ENCODE data around the gene GPAT3. TPM values are rescaled to one million over a fixed set of nuclear protein-coding genes. Genes with fewer than 3 reads are reported as not detected.

The GPAT3 gene
- total and polyA plus RNA-seq, 2 experiments from 2014 or later, result 1.2 to 2.0 TPM

DNA sequence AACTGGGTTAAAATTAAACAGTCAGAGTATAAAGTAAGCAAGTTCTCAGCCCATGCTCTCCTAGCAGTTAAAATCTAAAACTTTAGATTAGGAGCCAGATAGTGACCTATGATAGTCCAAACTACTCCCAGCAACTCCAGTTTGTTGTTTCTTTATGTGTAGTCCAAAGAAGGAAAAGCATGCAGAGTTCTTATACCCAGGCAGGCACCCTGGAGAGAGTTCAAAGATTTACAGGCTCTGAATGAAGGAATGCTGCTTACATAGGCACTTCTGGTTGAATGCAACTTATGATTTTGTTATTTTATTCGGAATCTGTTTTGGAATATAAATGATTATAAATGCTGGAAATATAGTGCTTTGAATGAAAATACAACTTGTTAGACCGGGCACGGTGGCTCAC lies 67.2 kb downstream of the GPAT3 start (continued):
- TF ChIP-seq, protein P1, sequence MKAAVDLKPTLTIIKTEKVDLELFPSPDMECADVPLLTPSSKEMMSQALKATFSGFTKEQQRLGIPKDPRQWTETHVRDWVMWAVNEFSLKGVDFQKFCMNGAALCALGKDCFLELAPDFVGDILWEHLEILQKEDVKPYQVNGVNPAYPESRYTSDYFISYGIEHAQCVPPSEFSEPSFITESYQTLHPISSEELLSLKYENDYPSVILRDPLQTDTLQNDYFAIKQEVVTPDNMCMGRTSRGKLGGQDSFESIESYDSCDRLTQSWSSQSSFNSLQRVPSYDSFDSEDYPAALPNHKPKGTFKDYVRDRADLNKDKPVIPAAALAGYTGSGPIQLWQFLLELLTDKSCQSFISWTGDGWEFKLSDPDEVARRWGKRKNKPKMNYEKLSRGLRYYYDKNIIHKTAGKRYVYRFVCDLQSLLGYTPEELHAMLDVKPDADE (IDR thresholded peaks at IDR 0.05), result no peak
- TF ChIP-seq, protein P2, sequence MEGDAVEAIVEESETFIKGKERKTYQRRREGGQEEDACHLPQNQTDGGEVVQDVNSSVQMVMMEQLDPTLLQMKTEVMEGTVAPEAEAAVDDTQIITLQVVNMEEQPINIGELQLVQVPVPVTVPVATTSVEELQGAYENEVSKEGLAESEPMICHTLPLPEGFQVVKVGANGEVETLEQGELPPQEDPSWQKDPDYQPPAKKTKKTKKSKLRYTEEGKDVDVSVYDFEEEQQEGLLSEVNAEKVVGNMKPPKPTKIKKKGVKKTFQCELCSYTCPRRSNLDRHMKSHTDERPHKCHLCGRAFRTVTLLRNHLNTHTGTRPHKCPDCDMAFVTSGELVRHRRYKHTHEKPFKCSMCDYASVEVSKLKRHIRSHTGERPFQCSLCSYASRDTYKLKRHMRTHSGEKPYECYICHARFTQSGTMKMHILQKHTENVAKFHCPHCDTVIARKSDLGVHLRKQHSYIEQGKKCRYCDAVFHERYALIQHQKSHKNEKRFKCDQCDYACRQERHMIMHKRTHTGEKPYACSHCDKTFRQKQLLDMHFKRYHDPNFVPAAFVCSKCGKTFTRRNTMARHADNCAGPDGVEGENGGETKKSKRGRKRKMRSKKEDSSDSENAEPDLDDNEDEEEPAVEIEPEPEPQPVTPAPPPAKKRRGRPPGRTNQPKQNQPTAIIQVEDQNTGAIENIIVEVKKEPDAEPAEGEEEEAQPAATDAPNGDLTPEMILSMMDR (conservative IDR thresholded peaks at IDR 0.05; ENCODE audit: low read depth in 2 of 2), result no peak
- TF ChIP-seq JUNB (IDR thresholded peaks at IDR 0.05; ENCODE audit: unreplicated experiment), result no peak

DNA sequence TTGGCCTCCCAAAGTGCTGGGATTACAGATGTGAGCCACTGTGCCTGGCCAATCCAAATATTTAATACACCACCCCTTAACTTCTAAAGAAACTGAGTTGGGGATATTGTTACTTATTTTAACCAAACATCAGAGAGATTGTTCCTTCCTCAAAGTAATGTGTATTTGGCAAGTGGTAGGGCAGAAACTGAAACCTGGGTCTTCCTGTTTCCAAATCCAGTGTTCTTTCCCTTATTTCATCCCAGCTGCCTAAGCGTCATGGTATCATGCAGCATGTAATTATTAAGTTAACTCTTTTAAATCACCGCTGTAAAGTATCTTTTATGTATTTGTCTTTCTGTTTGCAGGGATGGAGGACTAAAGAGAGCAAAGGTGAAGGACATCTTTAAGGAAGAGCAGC lies 68.4 kb downstream of the GPAT3 start:
- H3K9me3 Mint-ChIP-seq, result no peaks in the 10 kb centered on the region
- H3K4me1 Mint-ChIP-seq, result peaks cover 21% of the 10 kb centered on the region; the same call in 2 of the 3 replicates
- no peaks in the 10 kb centered on the region for H3K36me3 ChIP-seq (ENCODE audit: insufficient read depth)
- DNase-seq (ENCODE audit: low spot score), result no peak
- H3K27me3 ChIP-seq (ENCODE audit: insufficient read depth), result no peaks in the 10 kb centered on the region
- no peak overlapping the region for H3K4me3 ChIP-seq
- no peaks in the 10 kb centered on the region for H3K79me2 ChIP-seq (replicated peaks; ENCODE audit: insufficient read depth)
- peaks cover 19% of the 10 kb centered on the region for H3K4me1 ChIP-seq (ENCODE audit: insufficient read depth)
- H3K9me2 ChIP-seq (ENCODE audit: insufficient read depth), result no peaks in the 10 kb centered on the region
- H3K27me3 Mint-ChIP-seq (ENCODE audit: insufficient read depth, low read depth, poor library complexity), result peaks cover 2% of the 10 kb centered on the region
- 0 out of 2 replicates have a peak overlapping the region, but pooled peaks have one; percentile 53 for H2AFZ ChIP-seq
- no peaks in the 10 kb centered on the region for H3K36me3 Mint-ChIP-seq (ENCODE audit: low read depth)
- H3K27ac ChIP-seq (ENCODE audit: low read depth), result no peak overlapping the region
- no peak overlapping the region for H3K4me3 Mint-ChIP-seq
- H3K4me2 ChIP-seq, result no peak overlapping the region
- no peak for ATAC-seq
- peak overlapping the region; percentile 7; the same call in 1 of the 2 replicates for H3K27ac Mint-ChIP-seq
- H3F3A ChIP-seq (replicated peaks; ENCODE audit: low read depth), result no peaks in the 10 kb centered on the region
- no peaks in the 10 kb centered on the region for H4K20me1 ChIP-seq (replicated peaks; ENCODE audit: insufficient read depth)
- TF ChIP-seq, protein P3, sequence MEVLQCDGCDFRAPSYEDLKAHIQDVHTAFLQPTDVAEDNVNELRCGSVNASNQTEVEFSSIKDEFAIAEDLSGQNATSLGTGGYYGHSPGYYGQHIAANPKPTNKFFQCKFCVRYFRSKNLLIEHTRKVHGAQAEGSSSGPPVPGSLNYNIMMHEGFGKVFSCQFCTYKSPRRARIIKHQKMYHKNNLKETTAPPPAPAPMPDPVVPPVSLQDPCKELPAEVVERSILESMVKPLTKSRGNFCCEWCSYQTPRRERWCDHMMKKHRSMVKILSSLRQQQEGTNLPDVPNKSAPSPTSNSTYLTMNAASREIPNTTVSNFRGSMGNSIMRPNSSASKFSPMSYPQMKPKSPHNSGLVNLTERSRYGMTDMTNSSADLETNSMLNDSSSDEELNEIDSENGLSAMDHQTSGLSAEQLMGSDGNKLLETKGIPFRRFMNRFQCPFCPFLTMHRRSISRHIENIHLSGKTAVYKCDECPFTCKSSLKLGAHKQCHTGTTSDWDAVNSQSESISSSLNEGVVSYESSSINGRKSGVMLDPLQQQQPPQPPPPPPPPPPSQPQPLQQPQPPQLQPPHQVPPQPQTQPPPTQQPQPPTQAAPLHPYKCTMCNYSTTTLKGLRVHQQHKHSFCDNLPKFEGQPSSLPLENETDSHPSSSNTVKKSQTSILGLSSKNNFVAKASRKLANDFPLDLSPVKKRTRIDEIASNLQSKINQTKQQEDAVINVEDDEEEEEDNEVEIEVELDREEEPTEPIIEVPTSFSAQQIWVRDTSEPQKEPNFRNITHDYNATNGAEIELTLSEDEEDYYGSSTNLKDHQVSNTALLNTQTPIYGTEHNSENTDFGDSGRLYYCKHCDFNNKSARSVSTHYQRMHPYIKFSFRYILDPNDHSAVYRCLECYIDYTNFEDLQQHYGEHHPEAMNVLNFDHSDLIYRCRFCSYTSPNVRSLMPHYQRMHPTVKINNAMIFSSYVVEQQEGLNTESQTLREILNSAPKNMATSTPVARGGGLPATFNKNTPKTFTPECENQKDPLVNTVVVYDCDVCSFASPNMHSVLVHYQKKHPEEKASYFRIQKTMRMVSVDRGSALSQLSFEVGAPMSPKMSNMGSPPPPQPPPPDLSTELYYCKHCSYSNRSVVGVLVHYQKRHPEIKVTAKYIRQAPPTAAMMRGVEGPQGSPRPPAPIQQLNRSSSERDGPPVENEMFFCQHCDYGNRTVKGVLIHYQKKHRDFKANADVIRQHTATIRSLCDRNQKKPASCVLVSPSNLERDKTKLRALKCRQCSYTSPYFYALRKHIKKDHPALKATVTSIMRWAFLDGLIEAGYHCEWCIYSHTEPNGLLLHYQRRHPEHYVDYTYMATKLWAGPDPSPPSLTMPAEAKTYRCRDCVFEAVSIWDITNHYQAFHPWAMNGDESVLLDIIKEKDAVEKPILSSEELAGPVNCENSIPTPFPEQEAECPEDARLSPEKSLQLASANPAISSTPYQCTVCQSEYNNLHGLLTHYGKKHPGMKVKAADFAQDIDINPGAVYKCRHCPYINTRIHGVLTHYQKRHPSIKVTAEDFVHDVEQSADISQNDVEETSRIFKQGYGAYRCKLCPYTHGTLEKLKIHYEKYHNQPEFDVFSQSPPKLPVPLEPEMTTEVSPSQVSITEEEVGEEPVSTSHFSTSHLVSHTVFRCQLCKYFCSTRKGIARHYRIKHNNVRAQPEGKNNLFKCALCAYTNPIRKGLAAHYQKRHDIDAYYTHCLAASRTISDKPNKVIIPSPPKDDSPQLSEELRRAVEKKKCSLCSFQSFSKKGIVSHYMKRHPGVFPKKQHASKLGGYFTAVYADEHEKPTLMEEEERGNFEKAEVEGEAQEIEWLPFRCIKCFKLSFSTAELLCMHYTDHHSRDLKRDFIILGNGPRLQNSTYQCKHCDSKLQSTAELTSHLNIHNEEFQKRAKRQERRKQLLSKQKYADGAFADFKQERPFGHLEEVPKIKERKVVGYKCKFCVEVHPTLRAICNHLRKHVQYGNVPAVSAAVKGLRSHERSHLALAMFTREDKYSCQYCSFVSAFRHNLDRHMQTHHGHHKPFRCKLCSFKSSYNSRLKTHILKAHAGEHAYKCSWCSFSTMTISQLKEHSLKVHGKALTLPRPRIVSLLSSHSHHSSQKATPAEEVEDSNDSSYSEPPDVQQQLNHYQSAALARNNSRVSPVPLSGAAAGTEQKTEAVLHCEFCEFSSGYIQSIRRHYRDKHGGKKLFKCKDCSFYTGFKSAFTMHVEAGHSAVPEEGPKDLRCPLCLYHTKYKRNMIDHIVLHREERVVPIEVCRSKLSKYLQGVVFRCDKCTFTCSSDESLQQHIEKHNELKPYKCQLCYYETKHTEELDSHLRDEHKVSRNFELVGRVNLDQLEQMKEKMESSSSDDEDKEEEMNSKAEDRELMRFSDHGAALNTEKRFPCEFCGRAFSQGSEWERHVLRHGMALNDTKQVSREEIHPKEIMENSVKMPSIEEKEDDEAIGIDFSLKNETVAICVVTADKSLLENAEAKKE (CRISPR knock-in tag; IDR thresholded peaks at IDR 0.05), result no peak
- no peak for TF ChIP-seq ZNF114 (CRISPR knock-in tag; IDR thresholded peaks at IDR 0.05)
- TF ChIP-seq EZH2 (IDR thresholded peaks at IDR 0.05; ENCODE audit: low read depth, unreplicated experiment), result no peak
- no peak for TF ChIP-seq EZH2phosphoT487 (IDR thresholded peaks at IDR 0.05; ENCODE audit: unreplicated experiment)
- TF ChIP-seq JUNB (IDR thresholded peaks at IDR 0.05; ENCODE audit: unreplicated experiment), result no peak
- TF ChIP-seq, protein P4, sequence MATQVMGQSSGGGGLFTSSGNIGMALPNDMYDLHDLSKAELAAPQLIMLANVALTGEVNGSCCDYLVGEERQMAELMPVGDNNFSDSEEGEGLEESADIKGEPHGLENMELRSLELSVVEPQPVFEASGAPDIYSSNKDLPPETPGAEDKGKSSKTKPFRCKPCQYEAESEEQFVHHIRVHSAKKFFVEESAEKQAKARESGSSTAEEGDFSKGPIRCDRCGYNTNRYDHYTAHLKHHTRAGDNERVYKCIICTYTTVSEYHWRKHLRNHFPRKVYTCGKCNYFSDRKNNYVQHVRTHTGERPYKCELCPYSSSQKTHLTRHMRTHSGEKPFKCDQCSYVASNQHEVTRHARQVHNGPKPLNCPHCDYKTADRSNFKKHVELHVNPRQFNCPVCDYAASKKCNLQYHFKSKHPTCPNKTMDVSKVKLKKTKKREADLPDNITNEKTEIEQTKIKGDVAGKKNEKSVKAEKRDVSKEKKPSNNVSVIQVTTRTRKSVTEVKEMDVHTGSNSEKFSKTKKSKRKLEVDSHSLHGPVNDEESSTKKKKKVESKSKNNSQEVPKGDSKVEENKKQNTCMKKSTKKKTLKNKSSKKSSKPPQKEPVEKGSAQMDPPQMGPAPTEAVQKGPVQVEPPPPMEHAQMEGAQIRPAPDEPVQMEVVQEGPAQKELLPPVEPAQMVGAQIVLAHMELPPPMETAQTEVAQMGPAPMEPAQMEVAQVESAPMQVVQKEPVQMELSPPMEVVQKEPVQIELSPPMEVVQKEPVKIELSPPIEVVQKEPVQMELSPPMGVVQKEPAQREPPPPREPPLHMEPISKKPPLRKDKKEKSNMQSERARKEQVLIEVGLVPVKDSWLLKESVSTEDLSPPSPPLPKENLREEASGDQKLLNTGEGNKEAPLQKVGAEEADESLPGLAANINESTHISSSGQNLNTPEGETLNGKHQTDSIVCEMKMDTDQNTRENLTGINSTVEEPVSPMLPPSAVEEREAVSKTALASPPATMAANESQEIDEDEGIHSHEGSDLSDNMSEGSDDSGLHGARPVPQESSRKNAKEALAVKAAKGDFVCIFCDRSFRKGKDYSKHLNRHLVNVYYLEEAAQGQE (IDR thresholded peaks at IDR 0.05; ENCODE audit: unreplicated experiment), result no peak
- TF ChIP-seq POLR2AphosphoS5 (IDR thresholded peaks at IDR 0.05; ENCODE audit: low read depth), result no peak
- no peak for TF ChIP-seq NANOG (IDR thresholded peaks at IDR 0.05; ENCODE audit: borderline replicate concordance)
- TF ChIP-seq, protein P2 (conservative IDR thresholded peaks at IDR 0.05; ENCODE audit: low read depth in 2 of 2), result no peak

Data from GM23338 (cell line).